Aorta (tissue), 5 donors: Measurements from ENCODE around the gene CLUH. TPM values are rescaled to one million over a fixed set of nuclear protein-coding genes. Genes with fewer than 3 reads are reported as not detected.
"Not testable (repeated sequence)": the region's sequence is repeated elsewhere in the genome, so short reads cannot be mapped to it uniquely, and the experiment has no call there.

Source experiments
- ATAC-seq: fragments of 200-7000 bp; cut with Tn5 transposase; one replicate; pipeline ENCODE4 v1.9.1; 2022; ENCODE audit warnings: moderate library complexity; ENCODE audit not compliant: low FRiP score
- DNase-seq, 2 donors: peaks; one replicate each; pipeline ENCODE4 v3.0.0-alpha.2; 2020
- H3K27ac ChIP-seq, 2 donors: one replicate each; pipeline ENCODE4 v1.5.1; 2013; ENCODE audit warnings: low read length in 2 of 2, mild to moderate bottlenecking in 2 of 2, moderate library complexity in 2 of 2, control low read depth in 1 of 2, inconsistent platforms in 1 of 2, low read depth in 1 of 2
- H3K27me3 ChIP-seq, 2 donors: one replicate each; pipeline ENCODE4 v1.6.1; 2013; ENCODE audit warnings: control low read depth in 1 of 2, low read length in 1 of 2, mild to moderate bottlenecking in 1 of 2, moderate library complexity in 1 of 2; ENCODE audit not compliant: insufficient read depth in 2 of 2, control insufficient read depth in 1 of 2
- H3K36me3 ChIP-seq, 2 donors: one replicate each; pipeline ENCODE4 v1.6.1; 2013; ENCODE audit warnings: control low read depth in 1 of 2, low read length in 1 of 2, mild to moderate bottlenecking in 1 of 2; ENCODE audit not compliant: insufficient read depth in 2 of 2, control insufficient read depth in 1 of 2
- H3K4me1 ChIP-seq, 2 donors: one replicate each; pipeline ENCODE4 v1.6.1; 2013; ENCODE audit warnings: low read length in 2 of 2, control low read depth in 1 of 2, mild to moderate bottlenecking in 1 of 2, moderate library complexity in 1 of 2; ENCODE audit not compliant: insufficient read depth in 2 of 2, control insufficient read depth in 1 of 2
- H3K4me3 ChIP-seq, 2 donors: one replicate each; pipeline ENCODE4 v1.5.1; 2013; ENCODE audit warnings: low read length in 2 of 2, control low read depth in 1 of 2, mild to moderate bottlenecking in 1 of 2
- H3K9me3 ChIP-seq: one replicate; pipeline ENCODE4 v1.6.1; 2013; ENCODE audit warnings: mild to moderate bottlenecking, low read length; ENCODE audit not compliant: control insufficient read depth
- WGBS, 2 donors: extraction: QIAGEN DNeasy Blood & Tissue Kit; methylation state at CpG; one replicate each; pipeline ENCODE4 v1.1.7; 2013; 5-methylcytosine and 5-hydroxymethylcytosine counted together
- intact Hi-C, 2 donors: fragments of 100-400 bp; cut with DNase I; formaldehyde crosslinking; loops; one replicate each; pipeline versions ENCODE4 v1.14.2 to v1.15.0; 2022
- polyA plus RNA-seq, 2 donors: library from polyadenylated mRNA; stranded (reverse); fragments of 200-250 nt; gene quantifications; one replicate each; pipeline ENCODE4 v1.2.3, GENCODE V29; 2013
- total RNA-seq, 2 donors: library from RNA; stranded (reverse); fragmentation: NEBNext Ultra II Directional; extraction: Animal tissue kit (Norgen Biotek cat#: 25700); gene quantifications; one replicate each; pipeline ENCODE4 v1.2.1, GENCODE V29; 2021
- donor health status: healthy with polysubstance abuse.
- donor health status: Bipolar disorder and iron deficiency.
- donor health status: DM: no; HTN: no; CAD: no.
- donor health status: DM: no; HTN: no; CAD: no.
- donor health status: DM: yes; HTN: yes; CAD: no.

Gene CLUH
- total and polyA plus RNA-seq, 4 donors: 17.3 to 35.1 (median 28.5) TPM

DNA sequence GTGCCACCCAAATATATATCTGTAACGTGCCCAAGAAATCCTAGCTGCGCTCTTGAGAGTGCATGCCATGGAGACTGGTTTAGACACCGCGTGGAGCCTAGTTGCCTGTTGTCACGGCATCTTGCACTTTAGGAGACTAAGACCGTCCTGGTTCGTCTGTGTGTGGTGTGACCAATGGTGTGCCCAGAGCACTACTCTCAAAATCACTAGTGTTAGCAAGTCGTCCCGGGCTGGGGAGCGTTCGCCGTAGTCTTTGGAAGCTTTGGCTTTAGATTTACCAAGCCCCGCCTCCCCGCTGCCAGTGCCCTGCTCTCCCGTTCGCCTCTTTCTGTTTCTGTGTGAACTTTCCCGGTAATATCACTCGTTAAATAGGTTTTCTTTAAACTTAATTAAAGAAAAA is 27.0 kb downstream of the CLUH start:
- Histone ChIP-seq H3K4me1 (no peaks in the 10 kb centered on the region), H3K36me3 (peaks cover 4 to 11% of the 10 kb centered on the region in 2 donors), H3K27ac (no peak overlapping the region), H3K4me3 (no peak overlapping the region), H3K27me3 (no peaks in the 10 kb centered on the region), H3K9me3 (no peaks in the 10 kb centered on the region)
- ATAC-seq (no peak), DNase-seq (no peak)
- WGBS, 2 donors: 88% methylated on average over 18 of the region's 18 CpGs
- intact Hi-C loops: loop anchor here (10.0 kb wide), 2 partner anchors 90 to 170 kb away; partner anchors contain the start of genes METTL16 (in 2 of the 2) and PAFAH1B1 (in 1 of the 2)

- DNase-seq: no peak
- intact Hi-C loops: loop anchor here (10.0 kb wide), 2 partner anchors 89 to 169 kb away; partner anchors contain the start of genes METTL16 (in 2 of the 2) and PAFAH1B1 (in 1 of the 2)
- H3K9me3 ChIP-seq: no peaks in the 10 kb centered on the region
- no peaks in the 10 kb centered on the region for H3K4me1 ChIP-seq
- H3K27me3 ChIP-seq: no peaks in the 10 kb centered on the region
- no peak for ATAC-seq
- H3K36me3 ChIP-seq: peaks cover 4 to 11% of the 10 kb centered on the region in 2 donors
- H3K4me3 ChIP-seq: no peak overlapping the region
- no peak overlapping the region for H3K27ac ChIP-seq
- 72 to 79% methylated on average over 8 of the region's 8 CpGs for WGBS, 2 donors
Measured at GRCh38 chr17:2683912-2684311, 27.7 kb downstream of the CLUH start.

- intact Hi-C loops: loop anchor here (10.0 kb wide), 2 partner anchors 88 to 168 kb away; partner anchors contain the start of genes METTL16 (in 2 of the 2) and PAFAH1B1 (in 1 of the 2)
- H3K27me3 ChIP-seq: no peaks in the 10 kb centered on the region
Measured at GRCh38 chr17:2682176-2682938, 29.2 kb downstream of the CLUH start.

DNA sequence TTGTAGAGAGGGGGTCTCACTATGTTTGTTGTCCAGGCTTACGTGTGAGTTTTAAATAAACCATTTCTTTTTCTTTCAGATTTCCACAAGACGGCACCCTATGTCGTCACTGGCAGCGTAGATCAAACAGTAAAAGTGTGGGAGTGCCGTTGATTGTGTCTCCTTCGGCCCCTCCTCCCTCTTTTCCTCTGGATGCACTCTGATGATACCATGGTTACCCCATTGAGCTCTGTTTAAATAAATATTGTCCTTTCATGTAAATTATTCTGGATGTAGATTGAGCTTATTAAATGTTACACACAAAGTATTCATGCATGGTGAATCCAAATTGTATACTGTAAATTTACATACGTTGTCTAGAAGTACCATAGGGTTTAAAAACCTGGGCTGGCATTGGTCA is 29.9 kb downstream of the CLUH start:
- Histone ChIP-seq H3K4me1 (no peaks in the 10 kb centered on the region), H3K27ac (no peak overlapping the region), H3K4me3 (no peak overlapping the region), H3K36me3 (peaks cover 4 to 11% of the 10 kb centered on the region in 2 donors), H3K27me3 (no peaks in the 10 kb centered on the region), H3K9me3 (no peaks in the 10 kb centered on the region)
- WGBS, 2 donors: 82 to 89% methylated on average over 7 of the region's 7 CpGs
- DNase-seq (no peak), ATAC-seq (no peak)
- intact Hi-C loops: loop anchor here (10.0 kb wide), 2 partner anchors 87 to 167 kb away; partner anchors contain the start of genes METTL16 (in 2 of the 2) and PAFAH1B1 (in 1 of the 2)

More at GRCh38 chr17:2682176-2682938, 29.2 kb downstream of the CLUH start:
- no peaks in the 10 kb centered on the region for H3K9me3 ChIP-seq
- DNase-seq: no peak
- ATAC-seq: no peak
- H3K27ac ChIP-seq: no peak overlapping the region
- no peaks in the 10 kb centered on the region for H3K4me1 ChIP-seq
- H3K36me3 ChIP-seq: peaks cover 4 to 11% of the 10 kb centered on the region in 2 donors
- no peak overlapping the region for H3K4me3 ChIP-seq
- 40 to 44% methylated on average over 3 of the region's 3 CpGs for WGBS, 2 donors

DNA sequence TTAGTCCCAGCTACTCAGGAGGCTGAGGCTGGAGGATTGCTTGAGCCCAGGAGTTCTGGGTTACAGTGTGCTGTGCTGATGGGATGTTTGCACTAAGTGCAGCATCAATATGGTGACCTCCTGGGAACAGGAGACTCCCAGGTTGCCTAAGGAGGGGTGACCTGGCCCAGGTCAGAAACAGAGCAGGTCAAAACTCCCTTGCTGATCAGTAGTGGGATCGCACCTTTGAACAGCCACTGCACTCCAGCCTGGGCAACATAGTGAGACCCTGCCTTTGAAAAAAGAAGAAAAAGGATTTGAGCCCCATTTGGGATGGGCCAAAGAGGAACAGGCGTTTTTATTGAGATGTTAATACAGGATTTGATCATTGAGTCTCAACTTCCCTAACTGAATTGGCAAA is 30.6 kb downstream of the CLUH start:
- Histone ChIP-seq H3K36me3 (peaks cover 4 to 11% of the 10 kb centered on the region in 2 donors), H3K9me3 (no peaks in the 10 kb centered on the region), H3K27ac (no peak overlapping the region), H3K4me1 (no peaks in the 10 kb centered on the region), H3K27me3 (no peaks in the 10 kb centered on the region), H3K4me3 (no peak overlapping the region)
- intact Hi-C loops: loop anchor here (10.0 kb wide), 2 partner anchors 86 to 166 kb away; partner anchors contain the start of genes METTL16 (in 2 of the 2) and PAFAH1B1 (in 1 of the 2)
- 93 to 95% methylated on average over 2 of the region's 2 CpGs for WGBS, 2 donors
- ATAC-seq: no peak
- no peak for DNase-seq

DNA sequence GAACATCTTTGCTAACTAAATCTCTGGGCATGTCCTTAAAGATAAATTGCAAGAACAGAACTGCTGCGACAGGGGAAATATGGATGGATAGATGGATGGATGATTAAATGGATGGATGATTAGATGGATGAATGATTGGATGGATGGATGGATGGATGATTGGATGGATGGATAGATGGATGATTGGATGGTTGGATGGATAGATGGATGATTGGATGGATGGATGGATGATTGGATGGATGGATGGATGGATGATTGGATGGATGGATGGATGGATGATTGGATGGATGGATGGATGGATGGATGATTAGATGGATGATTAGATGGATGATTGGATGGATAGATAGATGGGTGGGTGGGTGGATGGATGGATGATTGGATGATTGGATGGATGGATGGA is 32.3 kb downstream of the CLUH start:
- DNase-seq, H3K27me3 ChIP-seq, H3K4me3 ChIP-seq, ATAC-seq, H3K27ac ChIP-seq, intact Hi-C loops, H3K9me3 ChIP-seq, H3K4me1 ChIP-seq: not testable (repeated sequence)
- WGBS, 2 donors: 100% methylated on average over 1 of the region's 1 CpG
- peaks cover 2 to 11% of the 10 kb centered on the region in 2 donors for H3K36me3 ChIP-seq

- intact Hi-C loops: no loop called here
- ATAC-seq: no peak
Measured at GRCh38 chr17:2672026-2672425, 39.5 kb downstream of the CLUH start.

GRCh38 chr17:2660410-2660809 is 51.2 kb downstream of the CLUH start:
- H3K27me3 ChIP-seq, H3K4me3 ChIP-seq, H3K9me3 ChIP-seq, H3K36me3 ChIP-seq, ATAC-seq, H3K27ac ChIP-seq, H3K4me1 ChIP-seq, DNase-seq, intact Hi-C loops: not testable (repeated sequence)
- WGBS, 2 donors: 96 to 97% methylated on average over 4 of the region's 4 CpGs

More at GRCh38 chr17:2672026-2672425, 39.5 kb downstream of the CLUH start:
- Histone ChIP-seq H3K36me3 (peaks cover 0 to 4% of the 10 kb centered on the region in 2 donors), H3K27me3 (no peaks in the 10 kb centered on the region), H3K4me3 (no peak overlapping the region), H3K4me1 (no peaks in the 10 kb centered on the region), H3K9me3 (no peaks in the 10 kb centered on the region), H3K27ac (no peak overlapping the region)
- DNase-seq: no peak
- 81 to 82% methylated on average over 5 of the region's 5 CpGs for WGBS, 2 donors
